Lower leg skin (tissue), 4 donors: ENCODE data around the gene JMJD6. TPM values are rescaled to one million over a fixed set of nuclear protein-coding genes. Genes with fewer than 3 reads are reported as not detected.
"Not testable (repeated sequence)": the region's sequence is repeated elsewhere in the genome, so short reads cannot be mapped to it uniquely, and the experiment has no call there.

Experiments
- DNase-seq, 2 donors: peaks; one replicate each; pipeline ENCODE4 v3.0.0-alpha.2; 2019; ENCODE audit warnings: low spot score in 2 of 2
- H3K4me3 ChIP-seq: fragments of 200-600 bp; sonication (generic); 2 replicates; pipeline ENCODE4 v1.5.1; 2017; ENCODE audit warnings: mild to moderate bottlenecking, low read depth; ENCODE audit not compliant: poor library complexity, severe bottlenecking
- CTCF ChIP-seq, 3 donors: fragments of 450-650 bp; IDR thresholded peaks; one replicate each; pipeline ENCODE4 v1.5.1; 2016; ENCODE audit warnings: antibody characterized with exemption in 3 of 3, mild to moderate bottlenecking in 3 of 3, moderate library complexity in 2 of 3
- POLR2A ChIP-seq, 2 donors: fragments of 450-650 bp; IDR thresholded peaks; one replicate each; pipeline ENCODE4 v1.6.1; 2016 to 2017; ENCODE audit warnings: antibody characterized with exemption in 2 of 2, mild to moderate bottlenecking in 1 of 2, moderate library complexity in 1 of 2
- WGBS, 2 donors: methylation state at CpG; one replicate each; pipeline ENCODE4 v1.1.5; 2018; 5-methylcytosine and 5-hydroxymethylcytosine counted together
- intact Hi-C: fragments of 100-400 bp; cut with DNase I; formaldehyde crosslinking; loops from one replicate; pipeline ENCODE4 v1.15.0; 2023; ENCODE audit warnings: low total_unique reads
- total RNA-seq, 4 donors: library from RNA; depleted of rRNA; stranded (reverse); fragments of >200 nt; gene quantifications; one replicate each; pipeline ENCODE4 v1.1.0, GENCODE V29; 2016

JMJD6 gene
- total RNA-seq, 4 donors from 2014 or later = 16.1 to 28.8 (median 21.0) TPM

DNA sequence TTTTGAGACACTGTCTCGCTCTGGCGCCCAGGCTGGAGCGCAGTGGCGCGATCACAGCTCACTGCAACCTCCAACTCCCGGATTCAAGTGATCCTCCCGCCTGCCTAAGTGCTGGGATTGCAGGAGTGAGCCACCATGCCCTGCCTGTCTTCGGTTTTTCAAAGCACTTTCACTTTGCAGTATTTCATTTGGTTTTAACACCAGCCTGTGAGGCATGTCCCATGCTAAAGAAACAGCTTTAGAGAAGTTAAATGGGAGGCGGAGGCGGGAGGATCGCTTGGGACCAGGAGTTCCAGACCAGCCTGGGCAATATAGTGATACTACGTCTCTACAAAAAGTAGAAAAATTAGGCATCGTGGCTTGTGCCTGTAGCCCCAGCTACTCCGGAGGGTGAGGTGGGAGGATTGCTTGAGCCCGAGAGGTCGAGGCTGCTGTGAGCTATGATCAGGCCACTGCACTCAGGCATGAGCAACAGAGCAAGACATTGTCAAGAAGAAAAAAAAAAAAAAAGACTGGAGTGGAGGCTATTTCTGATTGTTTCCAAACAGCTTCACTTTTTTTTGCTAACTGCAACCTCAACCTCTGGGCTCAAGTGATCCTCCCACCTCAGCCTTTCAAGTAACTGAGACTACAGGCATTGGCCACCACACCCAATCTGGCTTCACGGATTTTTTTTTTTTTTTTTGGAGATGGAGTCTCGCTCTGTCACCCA, 1.5 kb upstream of the JMJD6 start:
- WGBS, 2 donors = 37 to 45% methylated on average over 18 of the region's 18 CpGs
- TF ChIP-seq POLR2A (IDR thresholded peaks at IDR 0.05) (no peak), CTCF (IDR thresholded peaks at IDR 0.05) (no peak)
- intact Hi-C loops = no loop called here

GRCh38 chr17:76726776-76727718, 641 bp upstream of the JMJD6 start, which contains the start of gene METTL23:
Gene METTL23 (plus strand): TSS chr17:76726839. CDS start chr17:76729711, 2,872 bp downstream.
- TF ChIP-seq CTCF (IDR thresholded peaks at IDR 0.05) (peak in 1 of 3 donors; percentile 45), POLR2A (IDR thresholded peaks at IDR 0.05) (peak in 1 of 2 donors; percentile 78)
- peak within 1 kb of the TSS; percentile 97 for H3K4me3 ChIP-seq
- intact Hi-C loops = no loop called here
- DNase-seq = peak; percentile 86 to 97
- WGBS, 2 donors = 2 to 5% methylated on average over 8 to 43 of the region's 71 CpGs

More for the DNA sequence above, 1.5 kb upstream of the JMJD6 start:
- peak in 1 of 2 donors; percentile 85 for DNase-seq
- no peak overlapping the region for H3K4me3 ChIP-seq

DNA sequence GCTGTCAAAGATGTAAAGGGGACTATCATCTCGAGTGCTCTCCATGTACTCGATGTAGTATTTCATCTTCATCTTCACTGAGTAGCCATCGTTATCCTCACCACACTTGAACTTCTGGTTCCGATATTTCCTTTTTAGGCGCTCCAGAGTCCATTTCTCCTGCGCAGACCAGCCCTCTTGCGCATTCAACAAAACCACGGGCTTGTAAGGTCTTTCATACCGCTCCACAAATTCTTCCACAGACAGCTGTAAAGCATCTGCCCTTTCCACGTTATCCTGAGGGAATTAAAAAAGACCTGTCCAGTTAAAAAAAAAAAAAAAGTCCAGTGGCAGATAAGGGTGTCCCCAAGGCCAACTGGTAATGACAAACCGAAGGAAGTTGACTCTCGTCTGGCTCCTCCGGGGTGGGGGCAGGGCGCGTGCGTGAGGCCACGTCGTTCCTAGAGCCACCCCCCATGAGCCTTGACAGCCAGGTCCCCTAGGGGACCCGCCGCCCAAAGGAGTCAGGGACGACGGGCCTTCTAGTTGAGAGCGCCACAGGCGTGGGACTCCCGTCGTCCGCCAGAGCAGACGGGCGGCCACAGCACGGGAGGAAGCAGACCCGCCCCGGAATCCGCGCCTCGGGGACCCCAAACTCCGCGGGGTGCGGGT, 701 bp downstream of the JMJD6 start:
- peak; percentile 73 to 96 for DNase-seq
- H3K4me3 ChIP-seq = peak overlapping the region; percentile 95
- no peak for TF ChIP-seq POLR2A (IDR thresholded peaks at IDR 0.05)
- intact Hi-C loops = no loop called here
- WGBS, 2 donors = 4 to 5% methylated on average over 22 to 38 of the region's 38 CpGs

- intact Hi-C loops = no loop called here
- peak in 1 of 2 donors; percentile 75 for DNase-seq
- TF ChIP-seq POLR2A (IDR thresholded peaks at IDR 0.05) (no peak), CTCF (IDR thresholded peaks at IDR 0.05) (no peak)
- H3K4me3 ChIP-seq = no peak overlapping the region
- 94 to 97% methylated on average over 9 of the region's 9 CpGs for WGBS, 2 donors
Measured at GRCh38 chr17:76723812-76724211, 2.6 kb downstream of the JMJD6 start.

DNA sequence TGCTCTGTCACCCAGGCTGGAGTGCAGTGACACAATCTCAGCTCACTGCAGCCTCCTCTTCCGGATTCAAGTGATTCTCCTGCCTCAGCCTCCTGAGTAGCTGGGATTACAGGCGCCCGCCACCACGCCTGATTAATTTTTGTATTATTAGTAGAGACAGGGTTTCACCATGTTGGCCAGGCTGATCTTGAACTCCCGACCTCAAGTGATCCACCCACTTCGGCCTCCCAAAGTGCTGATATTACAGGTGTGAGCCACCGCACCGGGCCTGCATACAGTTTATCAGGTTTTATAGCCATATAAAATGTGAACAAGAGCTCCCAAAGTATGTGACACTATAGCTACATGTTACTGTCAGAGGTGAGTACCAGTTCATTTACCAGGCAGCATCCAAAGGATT, 3.4 kb downstream of the JMJD6 start:
- DNase-seq = peak in 1 of 2 donors; percentile 66
- 94 to 98% methylated on average over 8 of the region's 8 CpGs for WGBS, 2 donors
- H3K4me3 ChIP-seq, intact Hi-C loops: not testable (repeated sequence)

- no peak overlapping the region for H3K4me3 ChIP-seq
- no peak for DNase-seq
- WGBS, 2 donors = 96 to 98% methylated on average over 8 of the region's 8 CpGs
- no peak for TF ChIP-seq POLR2A (IDR thresholded peaks at IDR 0.05)
- TF ChIP-seq CTCF (IDR thresholded peaks at IDR 0.05) = no peak
- intact Hi-C loops = no loop called here
Measured at GRCh38 chr17:76722279-76722678, 4.1 kb downstream of the JMJD6 start.
